Stimulated activated CD8-positive, alpha-beta memory T cell treated with anti-CD3 and anti-CD28 coated beads, Interleukin-15, amount 100 ng/mL, for 24 hours (primary cell): ENCODE data around the gene DLGAP1.
"Not testable (repeated sequence)": the region's sequence is repeated elsewhere in the genome, so short reads cannot be mapped to it uniquely, and the experiment has no call there.

Experiments
- DNase-seq: peaks from one replicate; pipeline ENCODE4 v3.0.0-alpha.2; 2020; ENCODE audit warnings: low read depth

DLGAP1 gene

DNA sequence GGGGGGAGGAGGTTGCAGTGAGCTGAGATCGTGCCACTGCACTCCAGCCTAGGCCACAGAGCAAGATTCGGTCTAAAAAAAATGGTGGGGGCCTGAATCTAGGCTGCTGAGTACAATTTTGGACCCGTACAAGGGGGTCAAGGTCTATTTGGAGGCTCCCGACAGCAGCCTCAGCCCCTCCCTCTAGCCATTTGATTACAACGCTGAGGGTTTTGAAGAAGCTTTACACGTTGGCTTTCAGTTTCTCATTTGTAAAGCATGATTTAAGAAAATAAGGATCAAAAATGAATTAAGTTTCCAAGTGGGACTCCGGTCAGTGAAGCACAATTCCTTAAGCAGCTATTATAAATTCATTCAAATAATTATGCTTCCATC lies 871.2 kb downstream of the DLGAP1 start:
- DNase-seq: no peak

DNA sequence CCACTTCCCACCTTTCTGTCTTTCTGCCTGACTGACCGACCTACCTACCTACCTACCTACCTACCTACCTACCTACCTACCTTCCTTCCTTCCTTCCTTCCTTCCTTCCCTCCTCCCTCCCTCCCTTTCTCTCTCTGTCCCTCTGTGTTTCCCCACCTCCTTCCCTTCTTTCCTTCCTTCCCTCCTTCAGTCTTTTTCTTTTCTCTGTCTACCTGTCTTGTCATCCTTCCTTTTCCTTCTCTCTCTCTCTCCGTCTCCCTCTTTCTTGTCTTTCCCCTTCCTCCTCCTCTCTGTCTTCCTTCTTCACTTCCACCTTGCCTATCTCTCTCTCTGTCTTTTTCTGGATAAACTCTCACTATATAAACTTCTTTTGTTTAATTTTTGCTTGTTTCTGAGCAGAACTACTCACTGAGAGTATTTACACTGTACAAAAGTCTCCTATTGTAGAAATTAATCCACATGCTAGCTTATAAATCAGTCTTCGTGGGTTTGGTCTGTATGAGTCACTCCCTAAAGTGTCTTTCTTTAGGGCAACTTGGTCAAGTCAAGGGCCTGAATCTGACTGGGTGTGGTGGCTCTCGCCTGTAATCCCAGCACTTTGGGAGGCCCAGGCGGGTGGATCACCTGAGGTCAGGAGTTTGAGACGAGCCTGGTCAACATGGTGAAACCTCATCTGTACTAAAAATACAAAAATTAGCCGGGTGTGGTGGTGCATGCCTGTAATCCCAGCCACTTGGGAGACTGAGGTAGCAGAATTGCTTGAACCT lies 871.8 kb downstream of the DLGAP1 start:
- not testable (repeated sequence) for DNase-seq

DNA sequence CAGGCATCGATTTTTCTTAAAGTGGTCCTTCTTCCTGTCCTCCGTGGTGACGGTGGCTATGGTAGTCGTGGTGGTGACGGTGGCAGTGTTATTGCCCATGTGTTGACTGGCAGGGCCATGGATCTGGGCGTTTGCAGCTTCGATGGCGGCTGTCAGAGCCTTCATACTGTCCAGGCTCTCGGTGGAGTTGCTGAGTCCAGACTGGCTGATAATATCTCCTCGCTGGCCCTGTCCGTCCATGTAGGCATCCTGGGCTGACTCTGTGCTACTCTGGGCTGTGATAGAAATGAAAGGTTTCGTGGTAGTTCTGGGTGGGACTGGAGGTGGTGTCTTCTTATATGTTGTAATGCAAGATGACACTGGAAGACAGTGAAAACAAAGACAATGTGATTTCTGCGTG lies 873.2 kb downstream of the DLGAP1 start:
- DNase-seq: no peak

DNA sequence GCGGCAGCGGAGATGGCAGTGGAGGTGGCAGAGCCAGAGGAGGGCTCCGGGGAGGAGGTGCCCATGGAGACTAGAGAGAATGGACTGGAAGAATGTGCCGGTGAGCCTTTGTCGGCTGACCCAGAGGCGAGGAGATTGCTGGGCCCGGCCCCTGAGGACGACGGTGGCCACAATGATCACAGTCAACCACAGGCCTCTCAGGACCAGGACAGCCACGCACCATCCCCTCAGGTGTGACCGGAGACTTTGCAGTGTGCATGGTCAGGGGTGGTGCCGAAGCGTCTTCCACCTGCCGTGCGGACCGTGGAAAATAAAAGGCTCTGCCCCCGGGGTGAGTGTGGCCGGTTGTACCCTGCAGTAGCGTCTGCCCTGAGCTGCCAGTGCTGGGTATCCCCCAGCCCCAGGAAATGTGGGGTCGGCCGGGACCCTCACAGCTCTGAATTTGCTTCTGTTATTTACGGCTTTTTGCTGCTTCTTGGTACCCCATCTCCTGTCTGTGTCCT lies 874.5 kb downstream of the DLGAP1 start:
- not testable (repeated sequence) for DNase-seq

DNA sequence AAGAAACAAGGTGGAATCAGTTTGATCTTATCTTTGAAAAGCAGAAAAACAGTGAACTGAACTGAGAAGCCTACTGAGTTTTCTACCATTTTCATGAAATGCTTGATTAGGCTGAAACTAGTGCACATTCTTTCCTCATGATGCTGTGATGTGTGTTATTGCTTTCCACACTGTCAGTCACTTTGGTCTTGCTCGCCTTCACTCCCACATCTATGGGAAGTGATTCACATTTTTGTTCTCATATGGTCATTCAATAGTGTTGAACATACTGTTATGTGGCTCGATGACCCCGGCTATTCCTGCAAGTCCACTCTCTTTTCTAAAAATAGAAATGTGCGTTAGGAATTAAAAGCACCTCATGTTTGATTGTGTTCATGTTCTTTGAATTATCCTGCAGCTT lies 875.4 kb downstream of the DLGAP1 start:
- no peak for DNase-seq

DNA sequence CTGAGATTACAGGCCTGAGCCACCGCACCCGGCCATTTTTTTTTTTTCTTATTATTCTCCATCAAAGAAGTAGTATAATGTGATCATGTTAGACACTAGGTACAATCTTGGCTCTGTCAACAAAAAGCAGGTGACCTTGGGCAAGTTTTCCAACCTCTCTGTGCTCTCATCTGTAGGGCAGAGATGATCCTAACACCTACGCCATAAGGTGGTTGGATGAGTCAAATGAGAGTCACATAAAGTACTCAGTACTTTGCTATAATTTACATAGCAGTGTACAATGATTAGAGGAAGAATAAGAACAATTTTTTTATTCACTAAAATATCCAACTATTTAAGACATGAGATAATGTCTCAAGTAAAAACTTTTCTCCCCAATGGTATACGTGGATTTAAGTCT lies 876.5 kb downstream of the DLGAP1 start:
- DNase-seq: no peak

DNA sequence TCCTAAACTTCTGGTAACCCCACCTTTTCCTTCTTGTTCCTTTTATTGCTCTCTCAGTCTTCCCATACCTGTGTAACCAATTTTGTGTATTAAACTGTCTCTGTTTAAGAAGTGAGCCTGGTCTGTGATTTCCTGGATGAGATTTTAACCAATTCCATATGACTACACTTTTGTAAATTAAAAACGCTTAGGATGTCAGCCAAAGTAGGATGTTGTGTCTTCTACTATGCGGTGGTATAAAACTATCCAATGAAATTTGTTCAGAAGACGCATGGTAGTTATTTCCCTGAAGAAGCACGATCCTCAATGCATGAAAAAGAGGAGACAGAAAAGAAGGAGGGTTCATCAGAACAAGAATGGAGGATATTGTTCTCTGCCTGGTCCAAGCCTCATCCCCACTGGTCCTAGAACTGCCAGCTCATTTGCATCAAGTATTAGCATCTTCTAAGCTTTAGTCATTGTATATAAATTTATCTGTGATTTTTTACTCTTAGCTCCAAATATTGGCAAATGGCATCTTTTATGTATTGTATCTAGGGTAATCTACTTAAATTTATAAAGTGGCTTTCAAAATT lies 877.7 kb downstream of the DLGAP1 start:
- no peak for DNase-seq

DNA sequence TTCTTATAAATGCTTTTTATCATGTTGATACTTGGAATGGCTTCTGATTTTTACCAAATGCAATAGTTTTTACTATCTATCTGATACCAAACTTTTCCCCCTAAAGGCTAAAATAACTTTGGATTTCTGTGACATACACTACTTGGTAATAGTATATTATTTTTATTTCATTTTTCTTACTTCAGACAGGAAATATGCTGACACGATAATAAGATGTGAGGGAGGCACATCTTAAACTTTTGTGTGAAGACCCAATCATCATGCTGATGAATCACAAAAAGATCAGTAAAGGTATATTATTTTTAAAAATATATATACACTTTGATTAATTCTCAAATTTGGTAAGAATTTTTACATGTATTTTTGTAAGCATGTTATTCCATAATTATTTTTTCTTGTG lies 882.3 kb downstream of the DLGAP1 start:
- DNase-seq: no peak

DNA sequence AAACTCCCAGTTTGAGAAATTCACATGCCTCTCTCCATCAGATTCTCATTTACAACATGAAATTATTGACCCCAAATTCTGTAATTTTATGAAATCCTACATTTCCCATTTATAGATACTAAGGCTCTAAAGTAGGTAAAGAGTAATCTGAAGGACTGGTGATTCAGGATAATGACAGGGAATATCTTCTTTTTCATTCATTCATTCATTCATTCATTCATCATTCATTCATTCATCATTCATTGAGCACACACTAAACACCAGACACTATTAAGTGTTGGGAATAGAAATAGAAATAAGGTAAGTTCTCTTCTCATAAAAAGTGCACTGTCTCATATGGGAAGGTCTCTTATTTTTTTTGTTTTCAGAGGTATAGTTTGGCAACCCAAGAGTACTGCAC lies 888.3 kb downstream of the DLGAP1 start:
- no peak for DNase-seq

DNA sequence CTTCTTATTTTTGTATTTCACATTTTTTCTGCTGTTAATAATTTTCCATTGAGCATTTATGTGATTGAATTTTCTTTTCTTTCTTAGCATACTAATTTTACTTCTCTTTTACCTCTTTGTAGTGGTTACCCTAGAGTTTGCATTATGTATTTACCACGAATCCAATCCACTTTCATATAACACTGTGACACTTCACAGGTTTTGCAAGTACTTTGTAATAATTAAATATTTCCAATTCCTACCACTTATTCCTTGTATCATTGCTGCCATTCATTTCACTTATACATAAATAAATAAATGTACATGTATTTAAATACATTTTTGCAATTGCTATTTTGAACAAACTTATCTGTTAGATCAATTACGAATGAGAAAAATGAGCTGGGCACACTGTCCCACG lies 894.4 kb downstream of the DLGAP1 start:
- DNase-seq: no peak

DNA sequence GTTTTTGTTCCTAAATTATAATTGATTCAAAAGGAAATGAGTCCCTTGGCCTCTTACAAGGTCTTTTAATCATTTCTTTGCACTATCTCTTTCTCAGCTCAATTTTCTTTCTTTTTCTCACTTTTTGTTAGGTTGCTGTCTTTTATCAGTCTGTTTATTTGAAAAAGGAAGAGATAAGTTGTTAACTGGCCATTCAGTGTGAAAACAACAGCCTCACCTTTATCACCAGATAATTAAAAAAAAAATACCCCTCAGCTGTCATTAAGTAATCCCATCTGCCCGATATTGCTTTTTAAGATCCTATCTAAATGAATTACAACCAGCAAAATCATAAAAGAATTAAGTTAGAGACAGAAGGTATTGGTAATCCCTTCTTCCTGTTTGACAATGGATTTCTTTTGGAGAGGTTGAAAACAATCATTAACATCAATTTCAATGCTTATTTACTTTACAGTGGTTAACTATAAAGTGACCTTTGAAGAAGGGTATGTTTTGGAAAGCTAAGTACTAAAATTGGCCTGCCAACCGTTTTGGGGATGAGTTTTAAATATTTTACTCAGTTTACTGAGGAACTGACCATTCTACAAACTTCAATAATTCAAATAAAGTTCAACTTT lies 900.2 kb downstream of the DLGAP1 start:
- DNase-seq: no peak

DNA sequence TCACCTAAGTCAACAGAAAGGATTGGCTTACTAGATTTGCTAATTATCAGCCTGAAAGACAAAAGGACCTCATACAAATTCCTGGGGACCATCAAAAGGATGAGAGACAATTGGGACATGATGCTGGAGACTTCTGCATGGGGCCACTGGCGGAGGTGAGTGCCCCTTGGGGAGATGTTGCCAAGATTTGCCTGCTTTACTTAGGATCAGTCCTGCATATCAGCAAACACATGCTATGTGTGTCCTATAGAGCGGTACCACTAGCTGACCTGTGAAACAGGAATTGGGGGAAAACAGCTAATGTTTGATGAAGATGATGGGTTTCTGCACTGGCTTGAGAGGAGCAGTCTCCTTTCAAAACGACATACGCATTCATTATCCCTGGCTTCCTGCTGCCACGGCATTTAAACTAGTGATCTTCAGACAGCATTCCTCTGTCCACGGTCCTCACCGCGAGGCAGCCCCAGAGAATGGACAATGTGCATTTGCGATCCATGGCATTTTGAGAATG lies 901.0 kb downstream of the DLGAP1 start:
- no peak for DNase-seq

DNA sequence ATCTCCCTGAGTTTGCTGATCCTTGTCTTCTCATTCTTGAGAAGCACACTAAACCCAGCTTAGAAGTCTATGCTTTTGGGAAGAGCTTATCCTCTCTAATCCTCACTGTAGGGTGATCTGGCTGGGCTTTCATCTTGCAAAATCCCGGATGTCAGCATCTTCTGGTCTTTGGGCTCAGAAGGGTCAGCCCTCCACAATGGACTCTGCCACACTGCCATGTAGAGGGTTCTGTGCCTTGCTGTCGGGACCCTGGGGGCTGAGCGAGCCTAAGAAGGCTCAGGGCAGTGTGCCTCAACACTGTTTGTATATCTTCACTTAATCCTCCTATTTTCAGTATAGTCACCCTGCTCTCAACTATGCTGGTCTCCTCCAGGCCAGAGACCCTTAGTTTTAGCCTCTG lies 902.8 kb downstream of the DLGAP1 start:
- DNase-seq: no peak

DNA sequence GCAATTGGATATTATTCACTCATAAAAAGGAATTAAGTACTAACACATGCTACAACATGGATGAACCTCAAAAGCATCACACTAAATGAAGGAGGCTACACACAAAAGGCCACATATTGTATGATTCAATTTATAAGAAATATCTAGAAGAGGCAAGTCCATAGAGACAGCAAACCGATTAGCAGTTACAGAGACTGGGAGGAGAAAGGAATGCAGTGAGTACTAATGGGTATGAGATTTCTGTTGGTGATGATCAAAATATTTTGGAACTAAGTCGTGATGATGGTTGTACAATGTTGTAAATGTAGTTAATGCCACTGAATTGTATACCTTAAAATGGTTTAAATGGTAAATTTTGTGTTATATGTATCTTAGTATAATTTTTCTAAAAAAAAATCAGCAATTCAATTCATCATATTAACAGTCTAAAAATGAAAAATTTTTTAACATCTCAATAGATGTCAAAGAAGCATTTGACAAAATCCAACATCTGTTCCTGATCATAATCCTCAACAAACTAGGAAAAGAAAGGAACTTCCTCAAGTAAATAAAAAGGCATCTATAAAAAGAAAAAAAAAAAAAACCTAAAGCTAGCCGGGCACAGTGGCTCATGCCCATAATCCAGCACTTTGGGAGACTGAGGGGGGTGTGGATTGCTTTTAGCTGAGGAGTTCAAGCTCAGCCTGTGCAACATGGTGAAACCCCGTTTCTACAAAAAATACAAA lies 907.1 kb downstream of the DLGAP1 start:
- DNase-seq: no peak

DNA sequence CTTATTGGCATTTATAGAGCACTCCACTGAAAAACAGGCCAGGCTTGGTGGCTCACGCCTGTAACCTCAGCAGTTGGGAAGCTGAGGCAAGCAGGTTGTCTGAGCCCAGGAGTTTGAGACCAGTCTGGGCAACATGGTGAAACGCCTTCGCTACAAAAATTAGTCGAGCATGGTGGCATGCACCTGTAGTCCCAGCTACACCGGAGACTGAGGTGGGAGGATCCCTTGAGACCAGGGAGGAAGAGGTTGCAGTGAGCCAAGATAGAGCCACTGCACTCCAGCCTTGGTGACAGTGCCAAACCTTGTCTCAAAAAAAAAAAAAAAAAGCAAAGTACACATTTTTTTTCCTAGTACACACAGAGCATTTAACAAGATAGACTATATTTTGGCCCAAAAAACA lies 909.0 kb downstream of the DLGAP1 start:
- DNase-seq: no peak

DNA sequence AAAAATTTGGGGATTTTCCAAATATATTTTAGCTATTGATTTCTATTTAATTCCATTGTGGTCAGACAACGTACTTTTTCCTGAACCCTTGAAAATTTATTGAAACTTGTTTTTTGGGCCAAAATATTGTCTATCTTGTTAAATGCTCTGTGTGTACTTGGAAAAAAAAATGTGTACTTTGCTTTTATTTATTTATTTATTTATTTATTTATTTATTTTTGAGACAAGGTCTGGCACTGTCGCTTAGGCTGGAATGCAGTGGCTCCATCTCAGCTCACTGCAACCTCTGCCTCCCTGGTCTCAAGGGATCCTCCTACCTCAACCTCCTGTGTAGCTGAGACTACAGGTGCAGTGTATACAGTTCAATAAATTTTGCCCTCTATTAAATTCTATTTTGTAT lies 910.6 kb downstream of the DLGAP1 start:
- no peak for DNase-seq

DNA sequence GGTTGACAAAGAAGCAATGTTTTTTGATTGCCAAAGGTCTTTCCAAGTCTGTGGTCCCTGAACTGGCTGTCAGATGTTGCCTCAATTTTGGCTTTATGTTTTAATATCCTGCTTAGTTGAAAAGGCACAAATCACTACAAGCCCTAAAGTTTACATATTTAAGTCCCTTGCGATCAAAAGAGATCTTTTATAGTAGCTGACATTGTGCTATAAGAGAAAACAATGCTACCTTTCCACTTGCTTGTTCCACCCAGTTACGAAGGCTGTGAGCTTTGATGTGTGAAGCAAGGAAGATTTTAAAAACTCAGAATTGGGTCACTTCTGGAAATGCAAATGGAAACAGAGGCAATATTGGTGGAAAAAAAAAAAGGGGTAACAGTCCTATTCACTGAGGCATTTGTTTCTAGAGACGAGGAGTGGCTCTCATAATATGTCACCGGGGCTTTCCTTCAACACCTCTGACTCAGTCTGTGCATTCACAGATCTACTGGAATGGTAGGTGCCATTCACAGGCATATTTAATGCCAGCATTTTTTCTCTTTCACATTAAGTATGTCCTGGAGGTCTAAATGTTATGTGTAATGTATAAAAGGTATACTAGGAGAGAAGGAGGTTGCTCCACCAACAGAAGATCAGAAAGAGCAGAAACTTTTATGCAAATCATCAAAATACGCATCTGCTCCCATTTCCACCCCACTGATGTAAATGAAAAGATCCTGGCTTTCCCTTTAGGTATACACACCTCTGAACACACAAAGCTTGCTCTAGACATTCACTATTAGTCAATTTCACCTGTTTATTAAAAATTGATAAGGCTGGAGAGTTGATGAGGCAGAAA lies 913.3 kb downstream of the DLGAP1 start:
- no peak for DNase-seq

DNA sequence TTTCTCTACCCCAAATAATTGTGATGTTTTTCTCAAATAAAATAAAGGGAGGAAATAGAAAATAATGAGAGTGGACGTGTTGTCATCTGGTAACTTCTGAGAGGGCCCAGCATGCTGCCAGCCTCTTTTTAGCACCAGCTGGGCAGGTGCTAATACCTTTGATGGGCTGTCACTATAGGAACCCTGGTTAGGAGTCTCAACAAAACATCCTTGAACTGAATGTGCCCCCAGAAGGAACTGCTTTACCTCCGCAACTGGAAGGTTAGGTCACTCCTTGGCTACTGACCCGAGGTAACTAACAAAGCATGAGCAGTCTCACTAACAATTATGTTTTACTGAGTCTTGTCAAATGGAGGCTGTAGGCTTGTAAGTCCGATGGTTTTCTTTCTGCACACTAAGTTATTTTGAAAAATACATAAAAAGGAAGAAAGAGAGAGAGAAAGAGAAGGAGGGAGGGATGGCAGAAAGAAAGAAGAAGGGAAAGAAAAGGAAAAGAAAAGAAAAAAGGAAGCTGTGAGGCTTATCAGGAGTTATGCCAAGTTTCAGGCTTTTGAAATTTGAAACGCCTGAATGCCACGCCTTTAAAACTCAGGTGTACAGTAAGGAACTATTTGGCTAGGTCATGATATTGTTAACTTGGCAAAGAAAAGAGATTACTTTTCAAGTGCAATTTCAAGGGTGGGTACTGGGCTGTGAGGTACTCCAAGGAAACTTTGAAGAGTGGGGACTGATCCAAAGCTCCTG lies 914.1 kb downstream of the DLGAP1 start:
- no peak for DNase-seq

DNA sequence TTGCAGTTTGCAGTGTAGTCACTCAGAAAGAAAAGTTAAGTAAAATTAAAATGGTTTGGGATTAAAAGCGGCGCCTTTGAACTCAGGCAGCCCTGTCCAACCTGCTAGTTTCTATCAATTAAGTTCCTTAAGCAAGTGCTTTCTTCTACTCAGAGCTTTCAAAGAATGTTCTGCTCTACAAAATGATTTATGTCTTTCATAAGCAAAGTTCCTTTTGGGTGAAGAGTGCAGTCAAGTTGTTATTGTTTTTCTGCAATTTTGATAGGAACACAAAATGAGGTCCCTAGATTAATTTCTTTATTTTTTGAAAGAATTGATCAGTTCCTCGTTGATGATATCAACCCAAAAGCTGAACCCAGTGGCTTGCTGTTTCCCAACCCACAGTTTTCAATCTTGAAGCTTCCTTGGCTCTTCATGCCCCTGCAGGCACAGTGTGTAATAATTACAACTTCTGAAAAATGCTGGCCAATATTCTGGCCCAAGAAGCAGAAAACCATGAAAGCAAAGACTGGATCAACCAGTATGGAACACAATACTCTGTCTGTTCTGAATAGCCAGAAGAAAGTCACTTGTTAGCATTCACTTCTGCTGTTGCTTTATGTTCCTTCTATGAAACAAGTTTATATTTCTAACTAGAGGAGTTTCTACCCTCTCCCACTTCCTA lies 916.0 kb downstream of the DLGAP1 start:
- no peak for DNase-seq

DNA sequence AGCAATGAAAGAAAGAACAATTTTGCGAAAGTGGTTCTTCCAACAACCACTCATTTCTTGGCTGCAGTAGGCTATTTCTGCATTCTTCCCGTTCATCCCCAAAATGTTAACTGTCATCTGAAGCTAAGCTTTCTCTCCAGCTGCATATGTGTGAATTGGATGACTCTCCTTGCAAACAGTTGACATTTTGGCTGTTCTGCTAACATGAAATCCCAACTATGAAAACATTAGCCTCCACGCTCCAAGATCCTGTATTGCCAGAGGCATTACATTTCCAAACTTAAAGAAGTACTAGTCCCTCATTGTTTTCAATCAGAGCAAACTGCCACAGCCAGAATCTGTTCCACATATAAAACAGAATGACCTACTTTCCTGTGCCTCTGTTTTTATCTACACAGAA lies 916.7 kb downstream of the DLGAP1 start:
- no peak for DNase-seq
